Mammary epithelial cell (primary cell): ENCODE measurements around the gene CRIM1.

ENCODE experiments used
- EZH2 ChIP-seq: IDR thresholded peaks from 2 replicates; pipeline ENCODE4 v1.6.1; 2012; ENCODE audit warnings: low read length, inconsistent platforms, borderline replicate concordance
- TF ChIP-seq, protein P1 (sequence below), 2 donors: IDR thresholded peaks in 1 of 2; conservative IDR thresholded peaks in 1 of 2; 2 replicates each; pipeline ENCODE4 v1.5.1; 2011 to 2012; ENCODE audit warnings: inconsistent platforms in 2 of 2, low read length in 2 of 2, mild to moderate bottlenecking in 2 of 2, control low read depth in 1 of 2, low read depth in 1 of 2; ENCODE audit not compliant: insufficient read depth in 1 of 2; ENCODE audit errors: extremely low read depth in 1 of 2

- TF ChIP-seq, protein P1, sequence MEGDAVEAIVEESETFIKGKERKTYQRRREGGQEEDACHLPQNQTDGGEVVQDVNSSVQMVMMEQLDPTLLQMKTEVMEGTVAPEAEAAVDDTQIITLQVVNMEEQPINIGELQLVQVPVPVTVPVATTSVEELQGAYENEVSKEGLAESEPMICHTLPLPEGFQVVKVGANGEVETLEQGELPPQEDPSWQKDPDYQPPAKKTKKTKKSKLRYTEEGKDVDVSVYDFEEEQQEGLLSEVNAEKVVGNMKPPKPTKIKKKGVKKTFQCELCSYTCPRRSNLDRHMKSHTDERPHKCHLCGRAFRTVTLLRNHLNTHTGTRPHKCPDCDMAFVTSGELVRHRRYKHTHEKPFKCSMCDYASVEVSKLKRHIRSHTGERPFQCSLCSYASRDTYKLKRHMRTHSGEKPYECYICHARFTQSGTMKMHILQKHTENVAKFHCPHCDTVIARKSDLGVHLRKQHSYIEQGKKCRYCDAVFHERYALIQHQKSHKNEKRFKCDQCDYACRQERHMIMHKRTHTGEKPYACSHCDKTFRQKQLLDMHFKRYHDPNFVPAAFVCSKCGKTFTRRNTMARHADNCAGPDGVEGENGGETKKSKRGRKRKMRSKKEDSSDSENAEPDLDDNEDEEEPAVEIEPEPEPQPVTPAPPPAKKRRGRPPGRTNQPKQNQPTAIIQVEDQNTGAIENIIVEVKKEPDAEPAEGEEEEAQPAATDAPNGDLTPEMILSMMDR (conservative IDR thresholded peaks at IDR 0.05 in 1 of 2, IDR thresholded peaks at IDR 0.05 in 1 of 2; ENCODE audit: extremely low read depth in 1 of 2, insufficient read depth in 1 of 2, low read depth in 1 of 2, low read length in 2 of 2) = no peak
- TF ChIP-seq EZH2 = no peak
Measured at GRCh38 chr2:36566887-36567286, 211.3 kb downstream of the CRIM1 start.
